Measurements from ENCODE around the gene TNFSF10.

Gene TNFSF10

GRCh38 chr3:172520301-172520831 is 2.9 kb downstream of the TNFSF10 start:
- Histone ChIP-seq H3K27me3 (ENCODE audit: low read depth, low read length) (no peaks in the 10 kb centered on the region), H3K9me3 (ENCODE audit: insufficient read depth, low read length) (no peaks in the 10 kb centered on the region), H3K9ac (ENCODE audit: low read length) (no peak overlapping the region), H3K4me3 (ENCODE audit: low read length) (no peak overlapping the region), H3K4me2 (ENCODE audit: low read length) (no peak overlapping the region), H4K20me1 (ENCODE audit: insufficient read depth, low read length) (no peaks in the 10 kb centered on the region), H3K27ac (ENCODE audit: low read length) (no peak overlapping the region), H3K36me3 (replicated peaks; ENCODE audit: low read depth, low read length) (no peaks in the 10 kb centered on the region), H3K79me2 (ENCODE audit: low read length) (no peaks in the 10 kb centered on the region), H3K4me1 (ENCODE audit: low read length) (peaks cover 24% of the 10 kb centered on the region), H2AFZ (ENCODE audit: low read depth, low read length) (no peak overlapping the region)
- TF ChIP-seq CTCF (IDR thresholded peaks at IDR 0.05; ENCODE audit: low read depth, low read length) = no peak
- no peak for TF ChIP-seq EZH2phosphoT487 (IDR thresholded peaks at IDR 0.05; ENCODE audit: low read depth)

- no peak overlapping the region for H3K4me2 ChIP-seq (ENCODE audit: low read length)
- no peaks in the 10 kb centered on the region for H4K20me1 ChIP-seq (ENCODE audit: insufficient read depth, low read length)
- H3K79me2 ChIP-seq (ENCODE audit: low read length) = no peaks in the 10 kb centered on the region
- no peaks in the 10 kb centered on the region for H3K27me3 ChIP-seq (ENCODE audit: low read depth, low read length)
- peaks cover 24% of the 10 kb centered on the region for H3K4me1 ChIP-seq (ENCODE audit: low read length)
- no peaks in the 10 kb centered on the region for H3K36me3 ChIP-seq (replicated peaks; ENCODE audit: low read depth, low read length)
- H2AFZ ChIP-seq (ENCODE audit: low read depth, low read length) = no peak overlapping the region
- H3K27ac ChIP-seq (ENCODE audit: low read length) = no peak overlapping the region
- no peak overlapping the region for H3K4me3 ChIP-seq (ENCODE audit: low read length)
- TF ChIP-seq EZH2phosphoT487 (IDR thresholded peaks at IDR 0.05; ENCODE audit: low read depth) = no peak
- no peak for TF ChIP-seq CTCF (IDR thresholded peaks at IDR 0.05; ENCODE audit: low read depth, low read length)
- no peak overlapping the region for H3K9ac ChIP-seq (ENCODE audit: low read length)
- H3K9me3 ChIP-seq (ENCODE audit: insufficient read depth, low read length) = no peaks in the 10 kb centered on the region
These were observed 3.5 kb downstream of the TNFSF10 start for GRCh38 chr3:172519740-172520139.

GRCh38 chr3:172518929-172519640 is 4.1 kb downstream of the TNFSF10 start:
- peaks cover 24% of the 10 kb centered on the region for H3K4me1 ChIP-seq (ENCODE audit: low read length)
- H3K9ac ChIP-seq (ENCODE audit: low read length) = no peak overlapping the region
- no peak overlapping the region for H3K4me3 ChIP-seq (ENCODE audit: low read length)
- H3K79me2 ChIP-seq (ENCODE audit: low read length) = no peaks in the 10 kb centered on the region
- no peaks in the 10 kb centered on the region for H3K36me3 ChIP-seq (replicated peaks; ENCODE audit: low read depth, low read length)
- H3K27me3 ChIP-seq (ENCODE audit: low read depth, low read length) = no peaks in the 10 kb centered on the region
- H3K4me2 ChIP-seq (ENCODE audit: low read length) = no peak overlapping the region
- H3K9me3 ChIP-seq (ENCODE audit: insufficient read depth, low read length) = no peaks in the 10 kb centered on the region
- no peak overlapping the region for H2AFZ ChIP-seq (ENCODE audit: low read depth, low read length)
- H4K20me1 ChIP-seq (ENCODE audit: insufficient read depth, low read length) = no peaks in the 10 kb centered on the region
- TF ChIP-seq CTCF (IDR thresholded peaks at IDR 0.05; ENCODE audit: low read depth, low read length) (no peak), EZH2phosphoT487 (IDR thresholded peaks at IDR 0.05; ENCODE audit: low read depth) (no peak)
- H3K27ac ChIP-seq (ENCODE audit: low read length) = no peak overlapping the region

- H2AFZ ChIP-seq (ENCODE audit: low read depth, low read length) = no peak overlapping the region
- TF ChIP-seq CTCF (IDR thresholded peaks at IDR 0.05; ENCODE audit: low read depth, low read length) (no peak), EZH2phosphoT487 (IDR thresholded peaks at IDR 0.05; ENCODE audit: low read depth) (no peak)
- no peaks in the 10 kb centered on the region for H3K27me3 ChIP-seq (ENCODE audit: low read depth, low read length)
- no peak overlapping the region for H3K4me2 ChIP-seq (ENCODE audit: low read length)
- no peaks in the 10 kb centered on the region for H3K9me3 ChIP-seq (ENCODE audit: insufficient read depth, low read length)
- no peak overlapping the region for H3K4me3 ChIP-seq (ENCODE audit: low read length)
- H3K4me1 ChIP-seq (ENCODE audit: low read length) = peaks cover 22% of the 10 kb centered on the region
- H4K20me1 ChIP-seq (ENCODE audit: insufficient read depth, low read length) = no peaks in the 10 kb centered on the region
- no peaks in the 10 kb centered on the region for H3K79me2 ChIP-seq (ENCODE audit: low read length)
- H3K36me3 ChIP-seq (replicated peaks; ENCODE audit: low read depth, low read length) = no peaks in the 10 kb centered on the region
- H3K9ac ChIP-seq (ENCODE audit: low read length) = no peak overlapping the region
- no peak overlapping the region for H3K27ac ChIP-seq (ENCODE audit: low read length)
These were observed 5.3 kb downstream of the TNFSF10 start for GRCh38 chr3:172517859-172518466.
